Measurements from ENCODE around the gene MAP3K20. TPM values are rescaled to one million over a fixed set of nuclear protein-coding genes. Genes with fewer than 3 reads are reported as not detected.
"Not testable (repeated sequence)": the region's sequence is repeated elsewhere in the genome, so short reads cannot be mapped to it uniquely, and the experiment has no call there.

Gene MAP3K20
- total and polyA plus RNA-seq, 7 experiments from 2014 or later, result 0.18 to 17.0 (median 1.5) TPM; not detected in 1

DNA sequence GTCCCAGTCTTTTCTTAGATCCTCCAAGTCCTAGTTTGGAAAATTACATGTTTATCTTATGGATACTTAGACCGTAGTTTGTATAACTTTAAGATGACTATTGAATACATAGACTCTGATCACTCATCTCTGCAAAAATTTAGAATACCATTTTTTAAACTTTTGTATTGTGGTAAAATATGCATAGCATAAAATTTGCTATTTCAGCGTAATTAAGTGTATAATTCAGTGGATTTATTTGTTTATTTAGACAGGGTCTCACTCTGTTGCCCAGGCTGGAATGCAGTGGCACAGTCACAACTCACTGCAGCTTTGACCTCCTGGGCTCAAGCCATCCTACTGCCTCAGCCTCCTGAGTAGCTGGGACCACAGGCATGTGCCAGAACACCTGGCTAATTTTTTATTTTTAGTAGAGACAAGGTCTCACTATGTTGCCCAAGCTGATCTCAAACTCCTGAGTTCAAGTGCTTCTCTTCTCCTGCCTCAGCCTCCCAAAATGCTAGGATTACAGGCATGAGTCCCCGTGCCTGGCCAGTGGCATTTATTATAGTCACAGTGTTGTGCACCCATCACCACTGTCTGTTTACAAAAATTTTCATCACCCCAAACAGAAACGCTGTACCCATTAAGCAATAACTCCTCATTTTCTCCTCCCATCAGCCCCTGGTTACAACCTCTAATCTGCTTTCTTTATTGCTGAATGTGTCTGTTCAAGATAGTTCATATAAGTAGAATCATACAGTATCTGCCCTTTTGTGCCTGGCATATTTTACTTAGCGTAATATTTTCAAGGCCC is 90.0 kb downstream of the MAP3K20 start:
- no peak for ATAC-seq
- no peak overlapping the region for H3K27ac Mint-ChIP-seq
- Histone ChIP-seq H3K9me3 (ENCODE audit: control insufficient read depth in 2 of 3, low read length in 3 of 3) (no peaks in the 10 kb centered on the region), H3K4me3 (ENCODE audit: low read length) (no peak overlapping the region), H3K36me3 (ENCODE audit: control insufficient read depth in 2 of 3, insufficient read depth in 3 of 3, low read length in 3 of 3) (no peaks in the 10 kb centered on the region), H3K27me3 (ENCODE audit: control insufficient read depth in 2 of 2, insufficient read depth in 2 of 2, low read length in 2 of 2) (no peaks in the 10 kb centered on the region), H3K4me1 (ENCODE audit: control insufficient read depth in 2 of 2, insufficient read depth in 2 of 2, low read length in 2 of 2) (no peaks in the 10 kb centered on the region), H3K27ac (ENCODE audit: low read depth, low read length) (no peak overlapping the region)
- intact Hi-C loops (cut with micrococcal nuclease), result no loop called here
- ChIA-PET POLR2A (no interaction called here), CTCF (no interaction called here)
- DNase-seq, result no peak
- no peak overlapping the region for H3K4me3 Mint-ChIP-seq
- H3K4me1 Mint-ChIP-seq, result no peaks in the 10 kb centered on the region
- H3K9me3 Mint-ChIP-seq, result peaks cover 0 to 10% (median 4%) of the 10 kb centered on the region in 11 donors
- H3K36me3 Mint-ChIP-seq, result peaks cover 0 to 5% (median 0%) of the 10 kb centered on the region in 5 donors
- H3K27me3 Mint-ChIP-seq, result peaks cover 0 to 10% (median 9%) of the 10 kb centered on the region in 5 donors

DNA sequence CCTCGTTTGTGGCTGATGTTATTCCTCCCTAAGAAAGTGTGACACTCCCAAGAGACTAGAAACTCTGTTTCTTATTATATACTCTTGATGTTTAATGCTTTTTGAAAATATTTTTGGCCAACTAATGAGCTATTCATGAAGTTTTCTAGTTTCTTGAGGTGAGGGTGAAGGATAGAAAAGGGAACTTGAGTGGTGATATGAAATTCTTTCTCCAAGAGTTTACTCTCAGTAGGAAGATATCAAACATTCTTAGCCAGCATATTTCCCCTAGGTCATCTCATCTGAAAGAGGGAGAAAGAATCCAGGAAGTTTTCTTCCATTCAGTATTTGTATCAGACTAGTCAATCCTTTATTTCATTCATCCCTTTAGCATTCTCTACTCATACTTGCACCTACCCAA is 95.7 kb downstream of the MAP3K20 start:
- intact Hi-C loops (cut with micrococcal nuclease), result no loop called here
- Mint-ChIP-seq H3K36me3 (peaks cover 0 to 5% (median 0%) of the 10 kb centered on the region in 5 donors), H3K27me3 (peaks cover 4 to 21% (median 13%) of the 10 kb centered on the region in 5 donors), H3K4me3 (no peak overlapping the region), H3K9me3 (peaks cover 0 to 7% (median 0%) of the 10 kb centered on the region in 11 donors), H3K27ac (no peak overlapping the region), H3K4me1 (no peaks in the 10 kb centered on the region)
- no peak overlapping the region for H3K4me3 ChIP-seq (ENCODE audit: low read length)
- POLR2A ChIA-PET, result no interaction called here
- no peak for ATAC-seq
- no peak overlapping the region for H3K27ac ChIP-seq (ENCODE audit: low read depth, low read length)
- no peaks in the 10 kb centered on the region for H3K9me3 ChIP-seq (ENCODE audit: control insufficient read depth in 2 of 3, low read length in 3 of 3)
- H3K4me1 ChIP-seq (ENCODE audit: control insufficient read depth in 2 of 2, insufficient read depth in 2 of 2, low read length in 2 of 2), result no peaks in the 10 kb centered on the region
- H3K36me3 ChIP-seq (ENCODE audit: control insufficient read depth in 2 of 3, insufficient read depth in 3 of 3, low read length in 3 of 3), result no peaks in the 10 kb centered on the region
- no peaks in the 10 kb centered on the region for H3K27me3 ChIP-seq (ENCODE audit: control insufficient read depth in 2 of 2, insufficient read depth in 2 of 2, low read length in 2 of 2)
- CTCF ChIA-PET, result no interaction called here
- no peak for DNase-seq

DNA sequence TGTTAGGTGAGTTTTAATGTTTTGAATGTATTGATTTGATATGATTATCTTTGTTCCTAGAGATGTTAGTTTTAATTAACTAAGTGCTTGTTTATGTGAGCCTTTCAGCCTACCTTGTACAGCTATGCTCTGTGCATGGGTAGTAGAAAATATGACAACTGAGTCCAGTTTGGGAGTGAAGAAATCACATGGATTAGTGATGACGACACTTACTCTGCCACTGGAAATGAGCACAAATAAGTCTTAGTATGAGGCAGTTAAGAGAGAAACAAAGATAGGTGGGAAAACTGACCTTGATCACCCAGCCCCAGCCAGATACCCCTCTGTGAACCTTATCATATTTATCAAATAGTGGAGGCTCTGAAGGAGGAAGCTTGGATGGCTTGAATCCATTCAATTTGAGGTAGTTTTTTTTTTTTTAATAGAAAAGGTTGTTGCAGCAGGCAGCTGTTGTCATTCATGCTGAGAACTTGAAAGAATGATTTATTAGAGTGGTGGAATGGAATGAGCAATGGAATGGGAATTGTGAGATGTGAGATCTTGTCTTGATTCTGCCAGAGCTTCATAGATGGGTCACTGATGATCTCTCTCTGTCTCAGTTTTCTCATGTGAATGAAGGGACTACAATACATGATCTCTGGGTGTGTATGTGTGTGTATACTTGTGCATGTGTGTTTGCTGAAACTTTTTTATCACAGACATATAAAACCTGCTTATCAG is 96.4 kb downstream of the MAP3K20 start:
- ChIA-PET CTCF (no interaction called here), POLR2A (interaction anchor here (0.6 kb wide), 1 partner anchor 23 kb away, joined by 6 read pairs; no protein-coding TSS in a partner anchor)
- Mint-ChIP-seq H3K4me1 (no peaks in the 10 kb centered on the region), H3K27me3 (peaks cover 9 to 28% (median 18%) of the 10 kb centered on the region in 5 donors), H3K27ac (no peak overlapping the region), H3K4me3 (no peak overlapping the region), H3K9me3 (peaks cover 0 to 7% (median 0%) of the 10 kb centered on the region in 11 donors), H3K36me3 (peaks cover 0 to 5% (median 0%) of the 10 kb centered on the region in 5 donors)
- H3K27ac ChIP-seq (ENCODE audit: low read depth, low read length), result no peak overlapping the region
- no peaks in the 10 kb centered on the region for H3K27me3 ChIP-seq (ENCODE audit: control insufficient read depth in 2 of 2, insufficient read depth in 2 of 2, low read length in 2 of 2)
- no peaks in the 10 kb centered on the region for H3K4me1 ChIP-seq (ENCODE audit: control insufficient read depth in 2 of 2, insufficient read depth in 2 of 2, low read length in 2 of 2)
- DNase-seq (no peak), ATAC-seq (no peak)
- H3K9me3 ChIP-seq (ENCODE audit: control insufficient read depth in 2 of 3, low read length in 3 of 3), result no peaks in the 10 kb centered on the region
- H3K36me3 ChIP-seq (ENCODE audit: control insufficient read depth in 2 of 3, insufficient read depth in 3 of 3, low read length in 3 of 3), result no peaks in the 10 kb centered on the region
- no peak overlapping the region for H3K4me3 ChIP-seq (ENCODE audit: low read length)
- intact Hi-C loops (cut with micrococcal nuclease), result no loop called here

- DNase-seq; ATAC-seq; intact Hi-C loops (cut with micrococcal nuclease); POLR2A ChIA-PET; H3K27ac ChIP-seq (ENCODE audit: low read depth, low read length); H3K36me3 ChIP-seq (ENCODE audit: control insufficient read depth in 2 of 3, insufficient read depth in 3 of 3, low read length in 3 of 3); H3K9me3 ChIP-seq (ENCODE audit: control insufficient read depth in 2 of 3, low read length in 3 of 3); H3K36me3 Mint-ChIP-seq; H3K4me1 ChIP-seq (ENCODE audit: control insufficient read depth in 2 of 2, insufficient read depth in 2 of 2, low read length in 2 of 2); CTCF ChIA-PET; H3K4me1 Mint-ChIP-seq; H3K4me3 ChIP-seq (ENCODE audit: low read length); H3K4me3 Mint-ChIP-seq; H3K27ac Mint-ChIP-seq; H3K9me3 Mint-ChIP-seq; H3K27me3 ChIP-seq (ENCODE audit: control insufficient read depth in 2 of 2, insufficient read depth in 2 of 2, low read length in 2 of 2): not testable (repeated sequence)
- peaks cover 11 to 37% (median 23%) of the 10 kb centered on the region in 5 donors for H3K27me3 Mint-ChIP-seq
These were observed 98.7 kb downstream of the MAP3K20 start for GRCh38 chr2:173174339-173174738.

- no peak overlapping the region for H3K27ac Mint-ChIP-seq
- CTCF ChIA-PET, result interaction anchor here (0.5 kb wide), 1 partner anchor 10 kb away, joined by 3 read pairs; no protein-coding TSS in a partner anchor
- no peaks in the 10 kb centered on the region for H3K36me3 ChIP-seq (ENCODE audit: control insufficient read depth in 2 of 3, insufficient read depth in 3 of 3, low read length in 3 of 3)
These were observed 99.6 kb downstream of the MAP3K20 start for GRCh38 chr2:173175222-173175621.

DNA sequence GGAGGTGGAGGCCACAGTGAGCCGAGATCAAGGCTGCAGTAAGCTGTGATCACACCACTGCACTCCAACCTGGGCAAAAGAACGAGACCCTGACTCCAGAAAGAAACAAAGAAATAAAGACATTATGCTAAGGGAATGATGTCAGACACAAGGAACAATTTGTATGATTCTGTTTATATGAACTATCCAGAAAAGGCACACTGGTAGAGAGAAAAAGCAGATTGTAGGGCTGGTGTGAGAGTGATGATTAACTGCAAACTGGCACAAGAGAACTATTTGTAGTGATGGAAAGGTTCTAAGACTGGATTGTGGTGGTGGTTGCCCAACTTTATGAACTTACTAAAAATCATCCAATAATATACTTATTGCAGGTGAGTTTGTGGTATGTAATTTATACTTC is 106.3 kb downstream of the MAP3K20 start:
- no peaks in the 10 kb centered on the region for H3K4me1 ChIP-seq (ENCODE audit: control insufficient read depth in 2 of 2, insufficient read depth in 2 of 2, low read length in 2 of 2)
- no peak overlapping the region for H3K4me3 ChIP-seq (ENCODE audit: low read length)
- Mint-ChIP-seq H3K4me3 (no peak overlapping the region), H3K9me3 (peaks cover 0 to 7% (median 0%) of the 10 kb centered on the region in 11 donors), H3K27ac (no peak overlapping the region), H3K36me3 (peaks cover 0 to 2% (median 0%) of the 10 kb centered on the region in 5 donors), H3K4me1 (no peaks in the 10 kb centered on the region), H3K27me3 (peaks cover 2 to 14% (median 5%) of the 10 kb centered on the region in 5 donors)
- H3K36me3 ChIP-seq (ENCODE audit: control insufficient read depth in 2 of 3, insufficient read depth in 3 of 3, low read length in 3 of 3), result no peaks in the 10 kb centered on the region
- POLR2A ChIA-PET, result no interaction called here
- CTCF ChIA-PET, result no interaction called here
- intact Hi-C loops (cut with micrococcal nuclease), result no loop called here
- no peaks in the 10 kb centered on the region for H3K9me3 ChIP-seq (ENCODE audit: control insufficient read depth in 2 of 3, low read length in 3 of 3)
- ATAC-seq (no peak), DNase-seq (no peak)
- H3K27me3 ChIP-seq (ENCODE audit: control insufficient read depth in 2 of 2, insufficient read depth in 2 of 2, low read length in 2 of 2), result no peaks in the 10 kb centered on the region
- H3K27ac ChIP-seq (ENCODE audit: low read depth, low read length), result no peak overlapping the region

More at GRCh38 chr2:173175222-173175621, 99.6 kb downstream of the MAP3K20 start:
- ATAC-seq, result no peak
- intact Hi-C loops (cut with micrococcal nuclease), result no loop called here
- Mint-ChIP-seq H3K4me1 (no peaks in the 10 kb centered on the region), H3K27me3 (peaks cover 13 to 37% (median 23%) of the 10 kb centered on the region in 5 donors), H3K36me3 (peaks cover 0 to 5% (median 0%) of the 10 kb centered on the region in 5 donors), H3K4me3 (no peak overlapping the region), H3K9me3 (peaks cover 0 to 7% (median 0%) of the 10 kb centered on the region in 11 donors)
- Histone ChIP-seq H3K27me3 (ENCODE audit: control insufficient read depth in 2 of 2, insufficient read depth in 2 of 2, low read length in 2 of 2) (no peaks in the 10 kb centered on the region), H3K4me3 (ENCODE audit: low read length) (no peak overlapping the region), H3K4me1 (ENCODE audit: control insufficient read depth in 2 of 2, insufficient read depth in 2 of 2, low read length in 2 of 2) (no peaks in the 10 kb centered on the region), H3K9me3 (ENCODE audit: control insufficient read depth in 2 of 3, low read length in 3 of 3) (no peaks in the 10 kb centered on the region), H3K27ac (ENCODE audit: low read depth, low read length) (no peak overlapping the region)
- POLR2A ChIA-PET, result no interaction called here
- no peak for DNase-seq
